Vagina (tissue), 2 donors: ENCODE measurements around the gene CALHM4.
"Not testable (repeated sequence)": the region's sequence is repeated elsewhere in the genome, so short reads cannot be mapped to it uniquely, and the experiment has no call there.

Experiments
- CTCF ChIP-seq, 3 experiments: fragments of 450-650 bp in 2 of 3; fragments of 200-600 bp in 1 of 3; sonication (generic) in 1 of 3; IDR thresholded peaks; one replicate each; pipeline ENCODE4 v1.5.1; 2017 to 2019; ENCODE audit warnings: antibody characterized with exemption in 3 of 3, mild to moderate bottlenecking in 2 of 3, moderate library complexity in 2 of 3
- POLR2AphosphoS5 ChIP-seq, 2 donors: sonication (generic); formaldehyde crosslinking; IDR thresholded peaks; one replicate each; pipeline ENCODE4 v1.9.0; 2017; ENCODE audit warnings: antibody characterized with exemption in 2 of 2, mild to moderate bottlenecking in 2 of 2, low read depth in 1 of 2; ENCODE audit not compliant: insufficient read depth in 1 of 2

- TF ChIP-seq POLR2AphosphoS5 (IDR thresholded peaks at IDR 0.05; ENCODE audit: insufficient read depth in 1 of 2, low read depth in 1 of 2); CTCF (IDR thresholded peaks at IDR 0.05): not testable (repeated sequence)
Observed at GRCh38 chr6:116604868-116605267, 51.3 kb downstream of the CALHM4 start.
